HepG2 (cell line): ENCODE data around the gene OPN1LW. TPM values are rescaled to one million over a fixed set of nuclear protein-coding genes. Genes with fewer than 3 reads are reported as not detected.

Source experiments
- CSRNP1 ChIP-seq: sonication (generic); formaldehyde crosslinking; IDR thresholded peaks from 2 replicates; pipeline ENCODE4 v1.8.1; 2023; ENCODE audit warnings: mild to moderate bottlenecking, missing genetic modification reagents
- HNF1B ChIP-seq: sonication (generic); formaldehyde crosslinking; IDR thresholded peaks from 2 replicates; pipeline ENCODE4 v1.5.1; 2020; ENCODE audit warnings: mild to moderate bottlenecking, moderate library complexity, missing genetic modification reagents
- KDM5A ChIP-seq: fragments of 200-600 bp; sonication (generic); IDR thresholded peaks from 2 replicates; pipeline ENCODE4 v1.7.0; 2018; ENCODE audit warnings: antibody characterized with exemption, mild to moderate bottlenecking, low read length, borderline replicate concordance
- MXI1 ChIP-seq: IDR thresholded peaks from 3 replicates; pipeline ENCODE4 v1.6.1; 2012; ENCODE audit warnings: low read depth, low read length, inconsistent platforms, borderline replicate concordance
- PATZ1 ChIP-seq: sonication (generic); formaldehyde crosslinking; IDR thresholded peaks from 2 replicates; pipeline ENCODE4 v1.4.0; 2020; ENCODE audit warnings: missing genetic modification reagents
- PAWR ChIP-seq: sonication (generic); formaldehyde crosslinking; IDR thresholded peaks from 2 replicates; pipeline ENCODE4 v1.4.0; 2020; ENCODE audit warnings: missing genetic modification reagents, mild to moderate bottlenecking, borderline replicate concordance
- TBL1XR1 ChIP-seq: fragments of 150-350 bp; IDR thresholded peaks from 2 replicates; pipeline ENCODE4 v1.6.1; 2014; ENCODE audit warnings: borderline replicate concordance, low read length; ENCODE audit not compliant: partially characterized antibody
- USF2 ChIP-seq, 2 experiments: sonication (generic) in 1 of 2; formaldehyde crosslinking in 1 of 2; IDR thresholded peaks; 2 replicates each; pipeline versions ENCODE4 v1.5.1 to v1.6.1; 2011 to 2020; ENCODE audit warnings: borderline replicate concordance in 1 of 2, low read depth in 1 of 2, low read length in 1 of 2, mild to moderate bottlenecking in 1 of 2, missing genetic modification reagents in 1 of 2, moderate library complexity in 1 of 2
- ZBTB4 ChIP-seq: sonication (generic); formaldehyde crosslinking; IDR thresholded peaks from 2 replicates; pipeline ENCODE4 v1.4.0; 2020; ENCODE audit warnings: missing genetic modification reagents, mild to moderate bottlenecking, borderline replicate concordance
- ZNF687 ChIP-seq: sonication (generic); formaldehyde crosslinking; IDR thresholded peaks from 2 replicates; pipeline ENCODE4 v1.5.1; 2020; ENCODE audit warnings: mild to moderate bottlenecking, missing genetic modification reagents, moderate library complexity
- ZNF839 ChIP-seq: sonication (generic); formaldehyde crosslinking; IDR thresholded peaks from 2 replicates; pipeline ENCODE4 v1.4.0; 2020; ENCODE audit warnings: missing genetic modification reagents, mild to moderate bottlenecking, borderline replicate concordance
- polyA plus RNA-seq, 8 experiments: library from polyadenylated mRNA; depleted of rRNA in 3 of 8; stranded (reverse) in 7 of 8; unstranded in 1 of 8; fragments of >200 nt; fragmentation: Illumina TruSeq in 4 of 8; extraction: Trizol in 4 of 8; gene quantifications; 2 replicates each; pipeline versions ENCODE4 v1.2.1 to v1.2.3, GENCODE V29; 2011 to 2016; ENCODE audit warnings: low read depth in 4 of 8, missing spikeins in 1 of 8, mixed read lengths in 1 of 8; ENCODE audit not compliant: insufficient read depth in 1 of 8
- total RNA-seq, 5 experiments: library from RNA; depleted of rRNA; stranded (reverse); fragments of >200 nt; fragmentation: Illumina TruSeq; extraction: Trizol; gene quantifications; 2 replicates each; pipeline ENCODE4 v1.2.3, GENCODE V29; 2016; ENCODE audit warnings: low read depth in 1 of 5

The OPN1LW gene
- total and polyA plus RNA-seq, 2 of the 13 experiments (the other 11 are each of a cell fraction or from before 2014, with no cell fraction given) = not detected

- TF ChIP-seq ZBTB4 (CRISPR knock-in tag) = no peak
- peak; percentile 78 for TF ChIP-seq PATZ1 (CRISPR knock-in tag)
- TF ChIP-seq TBL1XR1 = no peak
- peak; percentile 47; the same call in 1 of the 2 replicates for TF ChIP-seq KDM5A
- TF ChIP-seq USF2 (IDR thresholded peaks at IDR 0.05; ENCODE audit: low read depth, low read length) = no peak
- TF ChIP-seq USF2 (CRISPR knock-in tag; IDR thresholded peaks at IDR 0.05; ENCODE audit: borderline replicate concordance) = no peak
- no peak for TF ChIP-seq HNF1B (CRISPR knock-in tag)
- no peak for TF ChIP-seq ZNF839 (CRISPR knock-in tag)
- peak; percentile 47 for TF ChIP-seq ZNF687 (CRISPR knock-in tag)
- TF ChIP-seq MXI1 = peak; percentile 43; the same call in 1 of the 3 replicates
- TF ChIP-seq CSRNP1 (CRISPR knock-in tag) = no peak
- no peak for TF ChIP-seq PAWR (CRISPR knock-in tag)
These were observed 46.9 kb upstream of the OPN1LW start (continued) for GRCh38 chrX:154097003-154097588.
